ENCODE measurements around the gene MTFP1.

GRCh38 chr22:30469165-30469564 is 43.6 kb downstream of the MTFP1 start:
- TF ChIP-seq CTCF (IDR thresholded peaks at IDR 0.05) (no peak), ZFX (IDR thresholded peaks at IDR 0.05; ENCODE audit: borderline replicate concordance) (no peak)

All from 22Rv1 (cell line).